Measurements from ENCODE around the gene OTOR.

Gene OTOR, protein sequence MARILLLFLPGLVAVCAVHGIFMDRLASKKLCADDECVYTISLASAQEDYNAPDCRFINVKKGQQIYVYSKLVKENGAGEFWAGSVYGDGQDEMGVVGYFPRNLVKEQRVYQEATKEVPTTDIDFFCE

DNA sequence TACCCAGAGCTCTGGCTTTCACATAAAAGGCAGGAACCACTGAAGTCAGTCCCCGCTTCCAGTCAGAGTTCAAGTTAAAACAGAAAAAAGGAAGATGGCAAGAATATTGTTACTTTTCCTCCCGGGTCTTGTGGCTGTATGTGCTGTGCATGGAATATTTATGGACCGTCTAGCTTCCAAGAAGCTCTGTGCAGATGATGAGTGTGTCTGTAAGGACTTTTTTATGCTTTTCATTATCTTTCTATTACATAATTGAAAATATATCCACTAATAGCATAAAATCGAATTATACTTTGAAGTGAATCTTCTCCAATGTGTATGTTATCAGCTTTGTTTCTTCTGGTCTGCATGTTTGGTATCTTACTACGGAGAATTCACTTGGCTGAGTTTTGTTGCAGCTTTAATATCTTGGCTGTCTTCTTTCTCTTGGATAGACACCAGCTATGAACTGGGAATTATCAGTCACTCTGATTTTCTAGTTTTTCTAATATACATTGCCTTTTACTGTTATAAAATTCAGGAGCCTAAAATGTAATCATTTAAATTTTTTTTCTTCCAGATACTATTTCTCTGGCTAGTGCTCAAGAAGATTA is at the start of gene OTOR:
OTOR (plus strand) TSS at position 51 of the 593 bp plus-strand sequence; CDS start at position 95, 44 bp downstream.
- DNase-seq: no peak

DNA sequence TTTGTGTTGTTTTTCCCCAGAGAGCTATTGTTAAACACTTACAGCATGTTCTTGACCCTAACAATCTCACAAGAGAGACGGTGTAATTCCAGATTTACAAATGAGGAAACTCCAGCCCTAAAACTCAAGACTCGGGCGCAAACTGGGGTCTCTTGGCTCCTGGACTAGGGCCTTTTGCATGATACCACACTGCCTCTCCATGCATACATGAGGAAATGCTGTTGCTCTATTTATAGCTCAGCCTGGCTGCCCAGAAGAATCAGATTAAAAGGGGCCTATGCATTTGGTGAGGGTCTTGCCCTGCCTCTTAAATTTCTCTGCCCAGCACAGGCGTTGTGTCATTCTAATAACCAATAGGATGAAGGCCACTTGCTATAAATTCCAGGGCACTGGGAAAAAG is 48.9 kb upstream of the OTOR start:
- no peak for DNase-seq

DNA sequence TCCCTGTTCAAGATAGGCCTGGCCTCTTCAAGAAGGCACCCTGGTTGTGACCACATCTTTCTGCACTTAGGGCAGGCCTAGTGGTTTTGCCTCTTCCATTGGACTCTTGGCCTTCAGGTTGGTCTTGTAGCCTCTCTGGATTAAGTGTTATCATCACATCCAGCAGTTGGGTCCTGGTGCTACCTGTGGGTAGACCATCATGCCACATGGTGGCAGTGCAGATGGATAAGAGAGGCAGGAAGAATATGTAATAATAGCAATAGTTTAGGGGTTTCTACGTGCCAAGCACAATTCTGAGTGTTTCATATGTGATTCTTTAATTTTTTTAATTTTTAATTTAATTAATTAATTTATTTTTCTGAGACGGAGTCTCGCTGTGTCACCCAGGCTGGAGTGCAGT is 46.9 kb upstream of the OTOR start:
- DNase-seq: peak; percentile 10

DNA sequence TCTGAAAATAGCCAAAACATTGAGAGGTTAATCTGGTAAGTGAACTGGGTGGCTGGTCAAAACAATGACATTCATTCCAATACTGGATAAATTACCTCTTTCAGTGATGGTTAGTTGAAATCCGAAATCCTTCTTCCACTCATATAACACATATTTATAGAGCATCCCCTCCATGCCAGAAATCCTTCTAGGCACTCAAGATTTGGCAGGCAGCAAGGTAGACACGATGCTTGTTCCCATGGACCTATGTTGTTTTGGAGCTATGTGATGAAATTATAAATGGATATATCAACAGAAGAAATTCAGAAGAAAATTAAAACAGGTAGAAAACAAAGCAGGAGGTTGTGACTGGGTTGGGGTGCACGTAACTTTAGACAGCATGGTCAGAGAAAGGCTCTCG is 44.6 kb upstream of the OTOR start:
- no peak for DNase-seq

DNA sequence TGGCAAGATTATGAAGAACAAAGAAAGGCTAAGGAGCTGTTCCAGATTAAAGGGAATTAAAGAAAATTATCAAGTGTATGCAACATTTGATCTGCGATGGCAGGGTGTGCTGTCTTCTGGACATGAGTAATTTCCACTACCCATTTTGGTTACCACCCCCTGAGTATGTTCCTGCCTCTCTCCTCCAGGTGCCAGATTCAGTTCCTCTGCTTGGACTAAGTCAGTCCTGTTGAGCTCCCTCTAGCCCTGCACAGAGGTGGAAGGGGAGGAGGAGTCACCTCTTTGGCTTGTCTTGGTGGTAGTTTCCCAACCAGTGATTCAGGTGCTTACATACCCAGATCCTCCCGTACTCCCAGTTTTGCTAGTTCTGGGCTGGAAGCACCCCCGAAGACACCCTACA is 40.5 kb upstream of the OTOR start:
- no peak for DNase-seq

DNA sequence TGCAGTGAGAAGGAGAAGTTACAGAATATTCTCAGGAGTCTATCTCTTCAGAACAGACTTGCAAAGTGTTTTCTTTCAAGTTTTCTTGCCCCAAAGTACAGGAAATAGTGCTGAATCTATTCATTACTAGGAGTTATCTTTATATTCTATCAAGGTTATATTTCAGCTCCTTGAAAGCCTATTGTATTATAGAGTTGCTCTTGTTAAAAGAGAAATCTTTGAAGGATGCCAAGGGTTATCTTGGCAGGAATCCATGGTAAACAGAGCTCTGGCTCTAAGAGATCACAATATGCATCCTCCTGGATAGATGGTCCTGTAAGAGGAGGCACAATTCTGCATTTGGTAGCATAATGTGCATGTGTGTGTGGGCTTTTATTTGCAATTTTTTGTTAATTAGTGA is 39.6 kb upstream of the OTOR start:
- DNase-seq: peak; percentile 8

DNA sequence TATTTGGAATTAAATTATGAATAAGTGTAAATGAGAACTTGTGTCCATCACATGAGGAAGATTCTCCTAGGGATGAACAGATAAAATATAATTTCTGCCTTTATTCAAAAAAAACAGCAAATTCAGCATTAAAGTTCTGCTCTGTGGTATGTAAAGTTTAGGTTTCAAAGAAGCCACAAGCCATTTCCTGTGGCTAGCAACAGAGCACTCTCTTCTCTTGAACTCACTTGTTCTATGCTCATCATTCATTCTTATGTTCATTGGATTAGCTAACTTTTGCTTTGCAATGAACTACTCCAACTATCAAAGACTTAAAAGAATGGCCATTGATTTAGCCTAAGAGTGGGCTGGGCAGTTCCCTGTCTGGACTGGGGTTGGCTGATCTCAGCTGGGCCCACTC is 39.1 kb upstream of the OTOR start:
- DNase-seq: no peak

DNA sequence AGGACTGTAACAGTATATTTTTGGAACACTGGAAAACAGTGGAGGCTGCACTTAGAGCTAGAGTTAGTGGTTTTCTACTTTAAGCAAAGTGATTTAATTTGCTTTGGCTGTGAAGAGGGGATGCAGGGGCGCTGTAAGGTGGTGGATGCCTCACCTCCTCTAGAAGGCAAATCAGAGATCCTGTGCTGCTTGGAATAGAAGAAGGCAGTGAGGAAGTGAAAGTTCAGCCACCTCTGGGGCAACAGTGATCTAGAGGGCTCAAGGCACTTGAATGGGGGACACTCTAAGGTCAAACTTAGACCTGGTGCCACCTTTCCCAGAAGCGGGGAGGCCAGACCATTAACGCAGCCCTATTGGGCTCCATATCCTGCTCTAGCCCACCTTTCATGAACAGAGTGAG is 37.4 kb upstream of the OTOR start:
- no peak for DNase-seq

DNA sequence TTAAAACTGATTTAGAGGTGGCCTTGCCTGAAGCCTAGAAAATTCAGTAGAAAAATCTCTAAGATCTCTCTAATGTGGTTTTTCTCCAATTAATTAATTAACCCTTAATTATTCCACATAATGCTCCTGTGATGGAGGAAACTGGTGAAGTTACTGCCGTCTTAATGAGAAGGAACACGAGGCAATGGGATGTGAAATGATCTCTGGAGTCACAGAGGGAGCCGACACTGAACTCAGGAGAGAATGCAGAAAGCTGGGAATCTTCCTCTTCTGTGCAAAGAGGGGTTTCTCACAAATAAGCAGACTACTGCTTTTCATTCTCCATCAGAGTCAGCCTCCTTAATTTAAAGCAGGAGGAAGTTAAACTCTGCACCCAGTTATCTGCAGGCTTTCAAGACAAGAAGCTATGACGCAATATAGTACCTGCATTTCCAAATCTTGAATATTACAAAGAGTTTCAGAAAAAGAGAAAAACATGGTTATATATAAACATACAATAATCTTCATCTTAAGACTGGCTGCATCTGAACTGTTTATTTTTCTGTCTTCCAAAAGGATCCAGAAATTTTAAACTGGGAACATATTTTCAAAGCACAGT is 36.4 kb upstream of the OTOR start:
- DNase-seq: no peak

DNA sequence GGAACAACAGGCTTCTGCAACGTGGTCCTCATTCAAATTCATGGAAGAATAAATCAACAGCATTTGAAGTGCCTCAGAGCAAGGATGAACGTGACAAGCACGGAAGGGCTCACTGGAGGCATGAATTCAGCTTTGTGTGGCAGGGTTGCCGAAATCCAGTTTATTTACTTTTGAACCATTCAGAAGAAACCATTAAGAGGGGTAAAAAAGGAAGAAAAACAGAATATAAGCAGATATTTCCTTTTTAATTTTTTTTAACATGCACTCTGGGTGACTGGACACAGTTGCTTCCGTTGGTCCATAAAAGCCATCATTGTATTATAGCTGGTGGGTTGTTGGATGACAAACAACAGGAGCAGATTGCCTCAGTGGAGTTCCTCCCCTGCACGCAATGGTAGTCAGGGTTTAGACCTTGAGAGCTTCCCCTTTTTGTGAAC is 35.6 kb upstream of the OTOR start:
- peak; percentile 45 for DNase-seq

DNA sequence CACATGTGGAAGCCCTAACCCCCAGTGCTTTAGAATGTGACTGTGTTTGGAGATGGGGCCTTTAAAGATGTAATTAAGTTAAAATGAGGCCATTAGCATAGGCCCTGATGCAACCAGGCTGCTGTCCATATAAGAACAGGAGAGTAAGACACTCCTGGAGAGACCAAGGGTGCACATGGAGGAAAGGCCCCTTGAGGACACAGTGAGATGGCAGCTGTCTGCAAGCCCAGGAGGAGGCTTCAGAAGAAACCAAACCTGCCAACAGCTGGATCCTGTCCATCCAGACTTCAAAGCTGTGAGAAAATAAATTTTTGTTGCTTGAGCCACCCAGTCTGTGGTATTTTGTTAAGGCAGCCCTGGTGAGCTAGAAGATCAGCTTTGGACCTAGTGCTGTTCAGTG is 35.1 kb upstream of the OTOR start:
- DNase-seq: no peak

DNA sequence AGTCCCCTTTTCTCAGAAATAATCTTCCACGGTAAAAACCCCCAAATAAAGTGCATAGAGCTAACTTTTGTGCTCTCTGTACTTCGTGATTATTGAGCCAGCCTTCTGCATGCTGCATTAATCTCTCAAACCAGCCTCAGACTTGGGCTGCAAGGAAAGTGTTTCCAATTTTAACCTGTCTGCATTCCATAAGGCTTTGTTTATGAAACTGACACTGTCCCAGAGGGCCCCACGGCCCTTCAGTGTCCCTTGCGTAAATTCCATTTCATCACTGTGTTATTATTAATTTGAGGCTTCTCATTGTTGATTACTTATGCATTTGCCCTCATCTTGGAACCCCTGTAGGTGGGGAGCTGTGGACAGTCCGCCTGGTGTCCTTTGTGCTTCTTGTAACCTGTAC is 33.9 kb upstream of the OTOR start:
- no peak for DNase-seq

DNA sequence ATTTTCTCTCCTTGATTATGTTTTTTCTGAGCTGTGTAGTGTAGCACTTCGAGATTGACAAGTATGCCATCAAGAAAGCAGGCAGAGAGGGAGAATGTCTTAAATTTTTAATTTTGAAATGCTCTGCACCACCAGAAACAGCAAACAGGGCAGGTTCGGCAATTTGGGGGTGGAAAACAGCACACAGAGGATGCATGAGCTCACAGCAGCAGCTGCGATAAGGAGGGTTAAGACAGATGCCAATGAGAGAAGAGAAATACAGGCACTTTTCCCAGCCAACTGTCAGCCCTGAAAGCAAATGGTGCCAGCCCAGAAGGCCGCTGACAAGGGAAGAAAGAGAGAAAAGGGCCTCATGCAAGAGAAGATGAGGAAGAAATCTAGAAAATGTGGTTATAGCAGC is 33.4 kb upstream of the OTOR start:
- DNase-seq: no peak

DNA sequence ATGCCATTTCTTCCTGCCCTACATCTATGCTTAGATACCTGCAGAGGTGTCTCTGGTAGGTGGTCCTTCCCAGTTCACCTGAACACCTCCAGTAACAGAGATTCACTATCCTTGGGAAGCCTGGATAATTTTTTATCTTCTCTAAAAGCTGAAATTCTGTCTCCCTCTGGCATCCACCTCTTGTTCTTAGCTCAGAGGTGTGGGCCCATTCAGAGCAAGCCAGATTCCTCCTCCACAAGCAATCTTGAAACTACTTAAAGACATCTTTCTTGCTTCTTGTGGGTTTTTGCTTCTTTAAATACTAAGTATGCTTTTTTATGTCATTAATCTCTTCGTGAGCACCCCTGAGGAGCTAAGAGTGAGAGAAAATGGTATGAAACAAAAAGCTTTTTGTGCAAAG is 28.7 kb upstream of the OTOR start:
- DNase-seq: no peak

DNA sequence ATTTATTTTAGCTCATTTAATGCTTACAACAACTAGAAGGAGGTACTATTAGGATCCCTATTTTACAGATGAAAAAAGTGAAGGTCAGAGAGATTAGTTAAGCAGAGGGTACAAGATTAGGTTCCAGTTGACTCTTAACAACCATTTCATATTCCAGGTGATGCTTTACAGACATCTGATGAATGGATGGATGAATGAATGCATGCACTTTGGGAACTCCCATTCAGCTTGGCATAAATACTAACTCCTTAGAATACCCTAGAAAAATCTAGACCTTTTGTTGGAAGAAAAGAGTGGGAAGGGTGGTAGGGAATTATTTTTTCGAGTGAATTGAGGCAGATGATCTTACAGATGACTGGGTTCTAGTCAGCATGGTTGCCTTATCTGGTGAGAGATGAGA is 19.1 kb upstream of the OTOR start:
- no peak for DNase-seq

DNA sequence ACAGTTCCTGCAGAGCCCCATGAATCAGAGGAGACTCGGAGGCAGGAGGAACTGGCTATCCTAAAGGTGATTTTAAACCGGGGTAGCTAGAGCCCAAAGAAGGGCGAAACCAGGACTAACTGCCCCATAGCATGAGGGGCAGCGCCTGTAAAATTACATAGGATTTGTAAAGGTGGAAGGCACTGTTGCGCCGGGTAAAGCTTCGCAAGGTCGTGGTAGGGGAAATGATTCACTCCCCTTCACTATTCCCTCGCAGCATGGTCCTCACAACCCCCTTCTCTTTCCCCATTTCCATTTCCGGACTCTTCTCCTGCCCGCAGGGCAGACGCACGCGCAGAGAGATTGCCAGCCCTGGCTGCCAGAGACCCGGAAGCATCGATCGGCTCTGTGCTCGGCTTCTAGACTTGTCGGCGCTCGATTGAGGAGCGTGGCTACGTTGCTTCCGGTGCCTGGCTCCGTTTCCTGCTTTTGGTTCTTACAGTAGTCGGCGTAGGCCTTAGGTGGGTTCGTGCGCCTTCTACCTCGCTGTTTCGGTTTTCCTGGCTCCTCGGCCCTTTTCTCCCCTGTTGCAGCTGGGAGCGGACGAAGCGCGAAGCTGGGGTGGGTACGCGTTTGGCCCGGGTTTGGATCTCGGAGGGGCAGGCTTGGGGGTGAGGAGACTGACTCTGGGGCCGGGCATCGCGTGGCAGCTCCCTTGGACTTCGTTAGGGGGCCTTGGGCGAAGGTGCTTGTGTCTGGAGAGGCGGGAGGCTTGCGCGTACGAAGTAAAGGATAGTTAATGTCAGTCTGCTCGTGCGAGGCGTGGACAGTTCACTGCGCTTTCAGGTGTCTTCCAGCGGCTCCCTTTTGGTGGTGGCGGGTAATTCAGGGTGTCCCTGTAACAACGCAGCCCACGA is 18.3 kb upstream of the OTOR start, which contains the start of gene SNRPB2:
SNRPB2 (plus strand) TSS at position 462 of the 896 bp plus-strand sequence. CDS start 1,677 bp downstream, outside the sequence.
- peak; percentile 93 for DNase-seq

DNA sequence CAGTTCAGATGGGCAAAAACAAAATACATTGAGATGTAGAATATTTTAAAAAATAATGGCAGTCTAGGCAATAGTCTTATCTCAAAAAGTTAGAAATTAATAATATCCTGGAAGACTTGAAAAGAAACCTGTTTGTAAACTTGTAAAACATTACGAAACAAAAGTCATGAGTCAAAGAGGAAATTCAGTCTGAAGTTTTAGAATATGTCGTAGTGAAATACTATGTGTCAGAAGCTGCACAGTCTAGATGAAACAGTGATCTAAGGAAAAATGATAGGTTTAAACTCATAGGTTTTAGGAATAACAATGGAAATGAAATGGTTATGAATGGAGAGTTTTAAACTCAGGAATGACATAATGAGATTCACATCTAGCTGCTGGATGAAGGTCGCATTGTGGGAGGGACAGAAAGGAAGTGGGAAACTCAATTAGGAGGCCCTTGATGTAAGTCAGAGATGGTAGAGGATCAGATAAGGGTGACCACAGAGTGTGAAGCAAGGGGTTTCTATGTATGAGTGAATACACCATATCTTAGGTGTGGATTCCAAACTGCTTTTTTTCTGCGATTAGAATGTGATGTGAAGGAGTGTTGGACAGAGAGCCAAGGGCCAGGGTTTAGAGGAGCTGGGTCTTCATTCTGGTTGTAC is 15.5 kb upstream of the OTOR start:
- DNase-seq: no peak

DNA sequence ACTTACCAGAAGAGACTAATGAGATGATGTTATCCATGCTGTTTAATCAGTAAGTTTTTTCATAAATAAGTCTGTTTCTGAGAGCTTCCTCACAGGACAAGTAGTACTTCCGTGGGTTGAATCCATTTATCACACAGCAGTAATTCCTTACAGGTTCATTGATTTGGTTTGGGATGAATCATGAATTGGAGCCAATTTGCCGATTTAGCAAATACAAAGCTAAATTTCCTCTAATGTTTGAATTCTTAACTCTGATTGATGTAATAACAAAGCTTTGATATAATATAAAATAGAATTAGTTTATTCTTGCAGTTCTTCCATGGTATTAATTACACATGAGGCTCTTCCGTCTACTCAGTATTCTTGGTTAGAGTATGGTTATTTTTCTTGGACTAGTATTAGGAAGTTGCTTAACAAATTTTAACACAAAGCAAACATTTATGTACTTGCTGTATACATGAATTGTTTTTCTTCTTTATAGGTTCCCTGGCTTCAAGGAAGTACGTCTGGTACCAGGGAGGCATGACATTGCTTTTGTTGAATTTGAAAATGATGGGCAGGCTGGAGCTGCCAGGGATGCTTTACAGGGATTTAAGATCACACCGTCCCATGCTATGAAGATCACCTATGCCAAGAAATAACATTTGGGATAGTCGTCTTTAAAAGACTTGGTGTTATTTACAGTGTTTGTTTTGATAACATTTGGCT is 7.6 kb upstream of the OTOR start:
- no peak for DNase-seq

DNA sequence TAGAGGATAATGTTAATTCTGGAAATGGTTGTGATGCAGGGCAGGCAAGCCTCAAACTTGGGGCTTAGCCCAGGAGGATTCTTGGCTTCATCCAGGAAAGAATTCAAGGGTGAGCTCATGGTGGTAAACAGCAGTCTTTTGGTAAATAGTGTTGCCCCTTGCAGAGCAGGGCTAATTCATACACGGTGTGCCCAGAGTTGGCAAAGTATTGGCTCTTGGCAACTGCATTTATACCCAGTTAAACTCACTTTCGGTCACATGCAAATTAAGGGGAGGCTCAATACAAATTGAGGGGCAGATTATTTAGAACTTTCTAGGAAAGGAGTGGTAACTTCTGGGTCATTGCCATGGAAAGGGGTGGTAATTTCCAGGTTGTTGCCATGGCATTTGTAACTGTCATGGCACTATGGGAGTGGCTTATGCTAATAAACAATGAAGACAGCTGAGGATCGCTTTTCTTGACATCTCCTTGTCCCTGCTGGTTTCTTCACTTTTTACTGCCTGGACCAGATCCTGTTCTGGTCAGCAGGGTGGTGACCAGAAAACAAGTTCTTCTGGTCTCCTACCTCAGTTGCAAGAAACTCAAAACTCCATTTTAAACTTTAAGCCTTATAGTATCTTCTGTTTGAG is 3.9 kb upstream of the OTOR start:
- DNase-seq: no peak

DNA sequence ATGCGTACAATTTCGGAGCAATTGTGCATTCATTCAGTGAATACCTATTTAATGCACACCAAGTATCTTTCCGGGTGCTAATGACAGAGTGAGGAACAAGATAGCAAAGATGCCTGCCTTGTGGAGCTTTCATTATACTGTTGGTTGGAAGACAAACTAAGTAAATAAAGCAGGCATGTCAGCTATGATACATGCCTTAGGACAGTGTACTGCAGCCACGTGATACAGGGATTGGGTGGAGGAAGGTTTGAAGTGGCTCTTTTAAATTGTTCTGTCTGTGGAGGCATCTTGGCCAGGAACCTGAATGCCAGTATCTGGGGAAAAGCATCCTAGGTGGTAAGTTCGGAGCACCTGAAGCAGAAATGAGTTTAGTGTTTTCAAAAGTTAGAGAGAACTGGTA is 3.0 kb upstream of the OTOR start:
- DNase-seq: no peak

DNA sequence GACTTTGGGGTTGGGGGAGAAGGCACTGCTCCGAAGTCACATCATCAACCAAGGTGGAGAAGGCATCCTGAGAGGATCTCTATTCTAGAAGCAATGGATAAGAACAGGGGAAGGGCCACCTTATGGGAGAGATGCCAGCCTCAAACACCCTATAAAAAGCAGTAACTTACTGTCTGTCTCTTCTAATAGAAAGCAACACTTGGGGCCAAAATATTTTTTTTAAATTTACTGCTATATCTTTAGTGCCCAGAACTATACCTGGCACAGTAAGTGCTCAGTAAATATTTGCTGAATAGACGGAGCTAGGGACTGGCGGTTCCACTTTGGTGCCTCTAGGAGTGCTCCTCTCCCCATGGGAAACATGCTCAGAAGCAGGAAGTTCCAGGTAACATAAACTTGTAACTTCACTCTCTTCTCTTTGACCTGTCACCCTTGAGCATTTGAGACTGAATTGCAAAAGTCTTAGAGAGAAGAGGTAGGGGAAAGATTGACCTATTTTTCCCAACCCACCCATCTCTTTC is 807 bp upstream of the OTOR start:
- no peak for DNase-seq

DNA sequence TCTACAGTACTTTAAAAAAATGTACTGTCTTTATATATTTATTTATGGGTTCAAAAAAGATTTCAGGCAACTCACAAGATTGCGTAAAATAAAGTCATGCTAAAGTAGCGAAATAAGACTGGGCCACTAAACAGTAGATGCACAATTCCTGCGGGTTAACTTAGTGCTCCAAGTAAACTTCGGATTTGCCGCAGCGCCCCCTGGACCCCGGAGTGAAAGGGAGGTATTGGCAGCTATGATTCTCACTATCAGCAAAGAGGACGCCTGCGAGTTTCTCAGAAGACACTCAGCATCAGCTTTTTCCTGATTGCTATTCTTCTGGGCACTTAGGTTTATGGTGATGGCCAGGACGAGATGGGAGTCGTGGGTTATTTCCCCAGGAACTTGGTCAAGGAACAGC is 1.4 kb downstream of the OTOR start:
- no peak for DNase-seq
